Measurements from ENCODE around the gene ING5.
A peak's percentile ranks its signal among the peaks of the same experiment; 100 is the strongest.
"Not testable (repeated sequence)": the region's sequence is repeated elsewhere in the genome, so short reads cannot be mapped to it uniquely, and the experiment has no call there.

Gene ING5

GRCh38 chr2:241755777-241756176 is 53.9 kb downstream of the ING5 start:
- TF ChIP-seq, protein P1, sequence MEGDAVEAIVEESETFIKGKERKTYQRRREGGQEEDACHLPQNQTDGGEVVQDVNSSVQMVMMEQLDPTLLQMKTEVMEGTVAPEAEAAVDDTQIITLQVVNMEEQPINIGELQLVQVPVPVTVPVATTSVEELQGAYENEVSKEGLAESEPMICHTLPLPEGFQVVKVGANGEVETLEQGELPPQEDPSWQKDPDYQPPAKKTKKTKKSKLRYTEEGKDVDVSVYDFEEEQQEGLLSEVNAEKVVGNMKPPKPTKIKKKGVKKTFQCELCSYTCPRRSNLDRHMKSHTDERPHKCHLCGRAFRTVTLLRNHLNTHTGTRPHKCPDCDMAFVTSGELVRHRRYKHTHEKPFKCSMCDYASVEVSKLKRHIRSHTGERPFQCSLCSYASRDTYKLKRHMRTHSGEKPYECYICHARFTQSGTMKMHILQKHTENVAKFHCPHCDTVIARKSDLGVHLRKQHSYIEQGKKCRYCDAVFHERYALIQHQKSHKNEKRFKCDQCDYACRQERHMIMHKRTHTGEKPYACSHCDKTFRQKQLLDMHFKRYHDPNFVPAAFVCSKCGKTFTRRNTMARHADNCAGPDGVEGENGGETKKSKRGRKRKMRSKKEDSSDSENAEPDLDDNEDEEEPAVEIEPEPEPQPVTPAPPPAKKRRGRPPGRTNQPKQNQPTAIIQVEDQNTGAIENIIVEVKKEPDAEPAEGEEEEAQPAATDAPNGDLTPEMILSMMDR (IDR thresholded peaks at IDR 0.05; ENCODE audit: poor library complexity, severe bottlenecking) = no peak
- DNase-seq (ENCODE audit: low spot score) (no peak), ATAC-seq (ENCODE audit: low read depth) (no peak)
- H3K27ac ChIP-seq (ENCODE audit: poor library complexity, severe bottlenecking) = no peak overlapping the region
- H3K27me3 ChIP-seq (ENCODE audit: insufficient read depth, poor library complexity, severe bottlenecking) = no peaks in the 10 kb centered on the region
- no peaks in the 10 kb centered on the region for H3K9me3 ChIP-seq (ENCODE audit: severe bottlenecking)
- no peak overlapping the region for H3K4me3 ChIP-seq (ENCODE audit: severe bottlenecking)
- H3K36me3 ChIP-seq (ENCODE audit: low read depth) = peaks cover 19% of the 10 kb centered on the region
- H3K4me1 ChIP-seq (ENCODE audit: insufficient read depth, poor library complexity, severe bottlenecking) = no peaks in the 10 kb centered on the region

DNA sequence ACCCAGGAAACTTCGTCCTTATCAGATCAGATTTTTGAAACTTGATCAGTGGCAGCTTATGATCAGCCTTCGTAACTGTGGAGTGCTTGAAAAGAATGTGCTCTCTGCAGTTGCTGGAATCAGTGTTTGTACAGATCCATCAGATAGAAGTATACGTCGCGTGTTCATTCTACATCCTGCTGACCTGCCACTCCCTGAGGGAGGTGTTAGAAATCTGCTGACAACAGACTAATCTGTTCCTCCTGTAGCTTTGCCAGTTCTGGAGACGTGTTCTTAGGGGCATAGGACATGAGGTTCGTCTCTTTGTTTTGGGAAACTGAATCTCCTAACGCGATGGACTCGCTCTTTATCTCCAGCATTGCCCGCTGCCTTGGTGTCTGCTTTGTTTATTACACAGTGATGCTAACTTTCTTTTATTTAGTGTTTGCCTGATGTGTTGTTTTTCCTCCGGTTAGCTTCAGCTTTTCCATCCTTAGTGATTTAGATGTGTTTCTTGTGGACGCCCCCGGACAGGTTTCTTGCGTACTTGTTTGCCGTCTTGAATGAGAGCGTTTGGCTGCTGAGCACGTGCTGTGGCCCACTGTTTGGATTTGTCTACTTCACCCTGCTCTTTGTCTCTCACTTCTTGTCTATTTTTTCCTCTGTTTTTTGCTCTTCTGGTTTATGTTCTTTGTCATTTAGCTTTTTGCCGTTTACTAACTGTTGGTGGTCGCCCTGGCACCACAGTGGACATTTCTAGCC is 57.4 kb downstream of the ING5 start:
- TF ChIP-seq, protein P1 (IDR thresholded peaks at IDR 0.05; ENCODE audit: poor library complexity, severe bottlenecking) = no peak
- no peak for DNase-seq (ENCODE audit: low spot score)
- H3K9me3 ChIP-seq (ENCODE audit: severe bottlenecking) = no peaks in the 10 kb centered on the region
- peaks cover 22% of the 10 kb centered on the region for H3K36me3 ChIP-seq (ENCODE audit: low read depth)
- H3K4me3 ChIP-seq (ENCODE audit: severe bottlenecking) = no peak overlapping the region
- no peaks in the 10 kb centered on the region for H3K4me1 ChIP-seq (ENCODE audit: insufficient read depth, poor library complexity, severe bottlenecking)
- H3K27ac ChIP-seq (ENCODE audit: poor library complexity, severe bottlenecking) = no peak overlapping the region
- ATAC-seq (ENCODE audit: low read depth) = no peak
- H3K27me3 ChIP-seq (ENCODE audit: insufficient read depth, poor library complexity, severe bottlenecking) = no peaks in the 10 kb centered on the region

- not testable (repeated sequence) for H3K4me3 ChIP-seq (ENCODE audit: severe bottlenecking); H3K9me3 ChIP-seq (ENCODE audit: severe bottlenecking); H3K4me1 ChIP-seq (ENCODE audit: insufficient read depth, poor library complexity, severe bottlenecking); H3K27ac ChIP-seq (ENCODE audit: poor library complexity, severe bottlenecking); H3K27me3 ChIP-seq (ENCODE audit: insufficient read depth, poor library complexity, severe bottlenecking); ATAC-seq (ENCODE audit: low read depth); DNase-seq (ENCODE audit: low spot score)
- peaks cover 22% of the 10 kb centered on the region for H3K36me3 ChIP-seq (ENCODE audit: low read depth)
Observed at GRCh38 chr2:241759893-241760292, 58.1 kb downstream of the ING5 start.

DNA sequence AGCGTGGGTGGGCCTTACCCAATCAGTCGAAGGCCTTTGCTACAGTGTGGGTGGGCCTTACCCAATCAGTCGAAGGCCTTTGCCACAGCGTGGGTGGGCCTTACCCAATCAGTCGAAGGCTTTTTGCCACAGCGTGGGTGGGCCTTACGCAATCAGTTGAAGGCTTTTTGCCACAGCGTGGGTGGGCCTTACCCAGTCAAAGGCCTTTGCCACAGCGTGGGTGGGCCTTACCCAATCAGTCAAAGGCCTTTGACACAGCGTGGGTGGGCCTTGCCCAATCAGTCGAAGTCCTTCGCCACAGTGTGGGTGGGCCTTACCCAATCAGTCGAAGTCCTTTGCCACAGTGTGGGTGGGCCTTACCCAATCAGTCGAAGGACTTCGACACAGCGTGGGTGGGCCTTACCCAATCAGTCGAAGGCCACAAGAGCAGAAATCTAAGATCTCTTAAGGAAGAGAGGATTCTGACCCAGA is 58.5 kb downstream of the ING5 start:
- H3K27ac ChIP-seq (ENCODE audit: poor library complexity, severe bottlenecking) = no peak overlapping the region
- peaks cover 22% of the 10 kb centered on the region for H3K36me3 ChIP-seq (ENCODE audit: low read depth)
- no peak overlapping the region for H3K4me3 ChIP-seq (ENCODE audit: severe bottlenecking)
- TF ChIP-seq, protein P1 (IDR thresholded peaks at IDR 0.05; ENCODE audit: poor library complexity, severe bottlenecking) = no peak
- H3K4me1 ChIP-seq (ENCODE audit: insufficient read depth, poor library complexity, severe bottlenecking) = no peaks in the 10 kb centered on the region
- ATAC-seq (ENCODE audit: low read depth) (no peak), DNase-seq (ENCODE audit: low spot score) (peak; percentile 47)
- H3K9me3 ChIP-seq (ENCODE audit: severe bottlenecking) = no peaks in the 10 kb centered on the region
- no peaks in the 10 kb centered on the region for H3K27me3 ChIP-seq (ENCODE audit: insufficient read depth, poor library complexity, severe bottlenecking)

- ATAC-seq (ENCODE audit: low read depth) (no peak), DNase-seq (ENCODE audit: low spot score) (no peak)
- H3K4me3 ChIP-seq (ENCODE audit: severe bottlenecking) = no peak overlapping the region
- H3K27ac ChIP-seq (ENCODE audit: poor library complexity, severe bottlenecking) = no peak overlapping the region
- H3K36me3 ChIP-seq (ENCODE audit: low read depth) = peaks cover 9% of the 10 kb centered on the region
- no peaks in the 10 kb centered on the region for H3K4me1 ChIP-seq (ENCODE audit: insufficient read depth, poor library complexity, severe bottlenecking)
- TF ChIP-seq, protein P1 (IDR thresholded peaks at IDR 0.05; ENCODE audit: poor library complexity, severe bottlenecking) = no peak
- H3K9me3 ChIP-seq (ENCODE audit: severe bottlenecking) = no peaks in the 10 kb centered on the region
- H3K27me3 ChIP-seq (ENCODE audit: insufficient read depth, poor library complexity, severe bottlenecking) = no peaks in the 10 kb centered on the region
Observed at GRCh38 chr2:241762321-241762932, 60.6 kb downstream of the ING5 start.

Measured in RWPE2 (cell line).